HCEC 1CT (cell line): ENCODE measurements around the gene COL18A1.

Experiments
- DNase-seq: peaks from one replicate; pipeline ENCODE4 v3.0.0-alpha.2; 2017

Gene COL18A1

GRCh38 chr21:45511007-45511406, 106.0 kb downstream of the COL18A1 start:
- DNase-seq: no peak

- DNase-seq: no peak
Observed at GRCh38 chr21:45511661-45512431, 106.9 kb downstream of the COL18A1 start.

- DNase-seq: no peak
Observed at GRCh38 chr21:45512626-45513002, 107.6 kb downstream of the COL18A1 start.

GRCh38 chr21:45513003-45513717, 108.2 kb downstream of the COL18A1 start:
- no peak for DNase-seq

- DNase-seq: no peak
Observed at GRCh38 chr21:45513741-45514310, 108.9 kb downstream of the COL18A1 start.

- no peak for DNase-seq
Observed at GRCh38 chr21:45514311-45515021, 109.5 kb downstream of the COL18A1 start.

GRCh38 chr21:45515241-45516061, 110.5 kb downstream of the COL18A1 start:
- DNase-seq: no peak

GRCh38 chr21:45516071-45516670, 111.2 kb downstream of the COL18A1 start:
- no peak for DNase-seq

- DNase-seq: no peak
Observed at GRCh38 chr21:45516671-45517151, 111.7 kb downstream of the COL18A1 start.

- peak; percentile 8 for DNase-seq
Observed at GRCh38 chr21:45517249-45518065, 112.5 kb downstream of the COL18A1 start.

GRCh38 chr21:45518742-45519141, 113.8 kb downstream of the COL18A1 start:
- DNase-seq: no peak

GRCh38 chr21:45519182-45519581, 114.2 kb downstream of the COL18A1 start:
- DNase-seq: no peak

GRCh38 chr21:45521241-45521640, 116.3 kb downstream of the COL18A1 start:
- no peak for DNase-seq

- DNase-seq: no peak
Observed at GRCh38 chr21:45522381-45522780, 117.4 kb downstream of the COL18A1 start.

GRCh38 chr21:45522986-45523385, 118.0 kb downstream of the COL18A1 start:
- no peak for DNase-seq

- DNase-seq: no peak
Observed at GRCh38 chr21:45523411-45524101, 118.6 kb downstream of the COL18A1 start.

- DNase-seq: no peak
Observed at GRCh38 chr21:45524756-45525152, 119.8 kb downstream of the COL18A1 start.

- DNase-seq: no peak
Observed at GRCh38 chr21:45525153-45525909, 120.4 kb downstream of the COL18A1 start.

- no peak for DNase-seq
Observed at GRCh38 chr21:45525910-45526306, 120.9 kb downstream of the COL18A1 start.
